Ishikawa (cell line): ENCODE measurements around the gene BMERB1.

Source experiments
- CEBPB ChIP-seq: IDR thresholded peaks from 2 replicates; pipeline ENCODE4 v1.6.1; 2012
- CREB1 ChIP-seq: IDR thresholded peaks from 2 replicates; pipeline ENCODE4 v1.6.1; 2012; ENCODE audit warnings: low read depth
- EGR1 ChIP-seq: IDR thresholded peaks from 2 replicates; pipeline ENCODE4 v1.6.1; 2012
- EP300 ChIP-seq: IDR thresholded peaks from 2 replicates; pipeline ENCODE4 v1.6.1; 2012; ENCODE audit warnings: borderline replicate concordance
- FOXM1 ChIP-seq: IDR thresholded peaks from 2 replicates; pipeline ENCODE4 v1.6.1; 2012; ENCODE audit warnings: low read depth, borderline replicate concordance
- NFIC ChIP-seq: IDR thresholded peaks from 2 replicates; pipeline ENCODE4 v1.6.1; 2012
- RAD21 ChIP-seq: IDR thresholded peaks from 2 replicates; pipeline ENCODE4 v1.6.1; 2012; ENCODE audit warnings: low read depth
- TAF1 ChIP-seq: IDR thresholded peaks from 2 replicates; pipeline ENCODE4 v1.6.1; 2012; ENCODE audit warnings: low read depth, mild to moderate bottlenecking
- TCF12 ChIP-seq: IDR thresholded peaks from 2 replicates; pipeline ENCODE4 v1.6.1; 2012; ENCODE audit warnings: low read depth
- TEAD4 ChIP-seq: IDR thresholded peaks from 2 replicates; pipeline ENCODE4 v1.6.1; 2012
- YY1 ChIP-seq: IDR thresholded peaks from 2 replicates; pipeline ENCODE4 v1.6.1; 2012; ENCODE audit warnings: low read depth
- ZBTB7A ChIP-seq: IDR thresholded peaks from 2 replicates; pipeline ENCODE4 v1.6.1; 2012; ENCODE audit warnings: low read depth
- TF ChIP-seq, protein P1 (sequence below): IDR thresholded peaks from 2 replicates; pipeline ENCODE4 v1.6.1; 2012; ENCODE audit warnings: low read depth, mild to moderate bottlenecking
- TF ChIP-seq, protein P2 (sequence below): IDR thresholded peaks from 2 replicates; pipeline ENCODE4 v1.6.1; 2012
- TF ChIP-seq, protein P3 (sequence below): IDR thresholded peaks from 2 replicates; pipeline ENCODE4 v1.6.1; 2012

BMERB1 gene

DNA sequence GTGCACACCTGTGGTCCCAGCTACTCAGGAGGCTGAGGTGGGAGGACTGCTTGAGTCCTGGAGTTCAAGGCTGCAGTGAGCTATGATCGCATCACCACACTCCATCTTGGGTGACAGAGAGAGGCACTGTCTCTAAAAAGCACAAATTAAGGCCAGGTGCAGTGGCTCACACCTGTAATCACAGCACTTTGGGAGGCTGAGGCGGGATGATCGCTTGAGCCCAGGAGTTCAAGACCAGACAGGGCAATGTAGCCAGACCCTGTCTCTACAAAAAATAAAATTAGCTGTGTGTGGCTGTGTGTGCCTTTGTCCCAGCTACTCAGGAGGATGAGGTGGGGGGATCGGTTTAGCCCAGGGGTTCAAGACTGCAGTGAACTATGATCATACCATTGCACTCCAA lies 81.6 kb downstream of the BMERB1 start:
- TF ChIP-seq EGR1 (no peak), TCF12 (no peak), FOXM1 (no peak), EP300 (no peak), YY1 (no peak), NFIC (no peak)
- TF ChIP-seq, protein P1, sequence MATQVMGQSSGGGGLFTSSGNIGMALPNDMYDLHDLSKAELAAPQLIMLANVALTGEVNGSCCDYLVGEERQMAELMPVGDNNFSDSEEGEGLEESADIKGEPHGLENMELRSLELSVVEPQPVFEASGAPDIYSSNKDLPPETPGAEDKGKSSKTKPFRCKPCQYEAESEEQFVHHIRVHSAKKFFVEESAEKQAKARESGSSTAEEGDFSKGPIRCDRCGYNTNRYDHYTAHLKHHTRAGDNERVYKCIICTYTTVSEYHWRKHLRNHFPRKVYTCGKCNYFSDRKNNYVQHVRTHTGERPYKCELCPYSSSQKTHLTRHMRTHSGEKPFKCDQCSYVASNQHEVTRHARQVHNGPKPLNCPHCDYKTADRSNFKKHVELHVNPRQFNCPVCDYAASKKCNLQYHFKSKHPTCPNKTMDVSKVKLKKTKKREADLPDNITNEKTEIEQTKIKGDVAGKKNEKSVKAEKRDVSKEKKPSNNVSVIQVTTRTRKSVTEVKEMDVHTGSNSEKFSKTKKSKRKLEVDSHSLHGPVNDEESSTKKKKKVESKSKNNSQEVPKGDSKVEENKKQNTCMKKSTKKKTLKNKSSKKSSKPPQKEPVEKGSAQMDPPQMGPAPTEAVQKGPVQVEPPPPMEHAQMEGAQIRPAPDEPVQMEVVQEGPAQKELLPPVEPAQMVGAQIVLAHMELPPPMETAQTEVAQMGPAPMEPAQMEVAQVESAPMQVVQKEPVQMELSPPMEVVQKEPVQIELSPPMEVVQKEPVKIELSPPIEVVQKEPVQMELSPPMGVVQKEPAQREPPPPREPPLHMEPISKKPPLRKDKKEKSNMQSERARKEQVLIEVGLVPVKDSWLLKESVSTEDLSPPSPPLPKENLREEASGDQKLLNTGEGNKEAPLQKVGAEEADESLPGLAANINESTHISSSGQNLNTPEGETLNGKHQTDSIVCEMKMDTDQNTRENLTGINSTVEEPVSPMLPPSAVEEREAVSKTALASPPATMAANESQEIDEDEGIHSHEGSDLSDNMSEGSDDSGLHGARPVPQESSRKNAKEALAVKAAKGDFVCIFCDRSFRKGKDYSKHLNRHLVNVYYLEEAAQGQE: no peak
- TF ChIP-seq, protein P2, sequence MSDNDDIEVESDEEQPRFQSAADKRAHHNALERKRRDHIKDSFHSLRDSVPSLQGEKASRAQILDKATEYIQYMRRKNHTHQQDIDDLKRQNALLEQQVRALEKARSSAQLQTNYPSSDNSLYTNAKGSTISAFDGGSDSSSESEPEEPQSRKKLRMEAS: no peak

DNA sequence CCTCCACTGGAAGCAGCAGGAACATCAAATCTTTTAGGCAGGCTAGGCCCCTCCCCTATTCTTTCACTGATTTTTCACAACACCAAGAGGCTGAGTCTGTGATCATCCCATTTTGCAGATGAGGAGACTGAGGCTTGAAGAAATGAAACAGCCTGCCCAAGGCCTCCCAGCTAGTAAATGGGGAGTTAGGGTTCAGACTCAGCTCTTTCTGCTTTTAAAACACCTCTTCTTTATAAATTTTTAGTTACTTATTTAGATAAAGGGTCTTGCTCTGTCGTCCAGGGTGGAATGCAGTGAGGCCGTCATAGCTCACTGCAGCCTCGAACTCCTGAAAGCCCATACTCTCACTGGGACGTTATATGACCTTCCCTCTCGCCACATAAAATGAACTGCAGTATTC lies 82.2 kb downstream of the BMERB1 start:
- TF ChIP-seq ZBTB7A (no peak), FOXM1 (no peak), EGR1 (no peak), CREB1 (no peak), TAF1 (no peak), EP300 (no peak), CEBPB (no peak)

DNA sequence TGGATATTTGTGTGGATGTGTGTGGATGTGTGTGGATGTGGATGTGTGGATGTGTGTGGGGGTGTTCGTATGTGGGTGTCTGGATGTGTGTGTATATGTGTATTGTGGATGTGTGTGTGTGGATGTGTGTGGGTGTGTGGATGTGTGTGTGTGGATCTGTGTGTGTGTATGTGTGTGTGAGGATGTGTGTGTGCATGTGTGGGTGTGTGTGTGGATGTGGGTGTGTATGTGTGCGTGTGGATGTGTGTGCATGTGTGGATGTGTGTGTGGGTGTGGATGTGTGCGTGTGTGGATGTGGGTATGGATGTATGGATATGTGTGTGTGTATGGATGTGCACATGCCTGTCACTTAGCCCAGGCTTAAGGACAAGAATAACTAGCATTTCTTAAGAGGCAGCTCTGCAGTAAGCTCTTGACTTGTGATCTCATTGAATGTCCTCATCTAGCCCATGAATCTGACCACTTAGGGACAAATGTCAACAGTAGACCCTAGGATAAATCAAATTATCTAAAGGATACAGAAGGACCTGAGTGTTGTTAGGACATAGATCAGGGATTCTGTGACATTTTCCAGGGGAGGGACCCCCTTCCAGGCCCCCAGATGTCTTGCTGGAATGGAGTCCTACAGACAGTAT lies 83.5 kb downstream of the BMERB1 start:
- TF ChIP-seq, protein P1: no peak
- no peak for TF ChIP-seq RAD21
- TF ChIP-seq NFIC: no peak
- TF ChIP-seq FOXM1: no peak
- no peak for TF ChIP-seq CEBPB
- no peak for TF ChIP-seq TAF1
- no peak for TF ChIP-seq YY1
- TF ChIP-seq CREB1: no peak

DNA sequence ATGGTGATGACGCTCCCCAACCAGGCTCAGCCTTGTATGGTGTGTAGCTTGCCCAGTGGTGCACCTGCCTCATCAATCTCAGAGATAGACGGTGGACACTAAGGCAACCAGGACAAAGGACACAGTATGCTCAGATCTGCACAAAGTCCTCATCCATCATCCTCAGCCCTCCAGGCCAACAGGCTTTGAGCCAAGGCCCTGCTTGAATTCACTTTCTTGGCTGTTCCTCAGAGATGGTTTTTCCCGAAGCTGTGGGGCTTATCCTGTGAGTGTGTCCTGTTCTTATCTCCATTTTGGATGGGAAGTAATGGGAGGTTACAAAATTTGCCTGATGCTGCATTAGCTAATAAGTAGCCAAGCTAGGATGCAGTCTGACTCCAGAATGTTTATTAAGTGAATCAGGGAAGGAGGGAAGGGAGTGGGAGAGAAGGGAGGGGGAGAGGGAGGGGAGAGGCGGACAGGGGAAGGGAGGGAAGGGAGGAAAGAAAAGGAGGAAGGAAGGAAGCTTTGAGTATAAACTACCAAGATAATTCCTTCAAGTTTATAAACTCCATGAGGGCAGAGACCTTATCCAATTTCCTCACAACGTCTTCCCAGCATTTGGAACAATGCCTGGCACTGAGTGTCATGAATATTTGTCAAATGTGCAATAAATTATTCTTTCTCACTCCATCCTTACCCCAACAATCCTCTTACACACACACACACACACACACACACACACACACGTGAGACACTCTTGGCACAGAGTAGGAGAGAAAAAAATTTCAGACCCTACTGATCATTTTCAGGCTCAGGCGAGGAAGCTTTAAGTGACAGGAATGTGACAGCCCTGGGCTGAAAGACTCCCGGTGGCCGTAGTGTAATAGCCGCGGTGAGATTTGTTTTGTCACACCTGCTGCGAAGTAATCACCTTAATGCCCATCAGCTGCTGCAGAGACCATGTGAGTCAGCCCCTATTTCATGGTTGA lies 84.3 kb downstream of the BMERB1 start:
- no peak for TF ChIP-seq TEAD4
- no peak for TF ChIP-seq CREB1
- no peak for TF ChIP-seq YY1
- TF ChIP-seq, protein P1: no peak
- TF ChIP-seq TAF1: no peak
- no peak for TF ChIP-seq ZBTB7A
- no peak for TF ChIP-seq EGR1
- TF ChIP-seq CEBPB: no peak
- TF ChIP-seq, protein P3, sequence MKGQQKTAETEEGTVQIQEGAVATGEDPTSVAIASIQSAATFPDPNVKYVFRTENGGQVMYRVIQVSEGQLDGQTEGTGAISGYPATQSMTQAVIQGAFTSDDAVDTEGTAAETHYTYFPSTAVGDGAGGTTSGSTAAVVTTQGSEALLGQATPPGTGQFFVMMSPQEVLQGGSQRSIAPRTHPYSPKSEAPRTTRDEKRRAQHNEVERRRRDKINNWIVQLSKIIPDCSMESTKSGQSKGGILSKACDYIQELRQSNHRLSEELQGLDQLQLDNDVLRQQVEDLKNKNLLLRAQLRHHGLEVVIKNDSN: no peak

DNA sequence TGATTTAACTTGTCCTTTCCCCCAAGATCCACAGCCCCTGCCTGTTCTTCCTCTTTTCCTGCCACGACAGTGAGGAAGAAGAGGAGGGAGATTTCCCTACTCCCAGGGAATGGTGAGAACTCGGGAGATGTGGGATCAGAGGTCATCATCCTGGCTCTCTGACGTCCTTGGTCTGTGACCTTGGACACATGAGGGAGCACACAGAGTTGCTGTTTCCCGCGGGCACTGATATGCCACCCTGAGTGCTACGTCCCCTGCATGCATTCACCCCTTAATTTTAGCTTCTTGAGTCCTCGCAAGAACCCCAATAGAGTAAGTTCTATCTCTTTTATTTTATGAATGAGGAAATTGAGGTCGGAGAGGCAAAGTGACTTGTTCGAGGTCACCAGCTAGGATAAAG lies 85.4 kb downstream of the BMERB1 start:
- TF ChIP-seq ZBTB7A: no peak
- no peak for TF ChIP-seq NFIC
- TF ChIP-seq TCF12: no peak
- no peak for TF ChIP-seq YY1
- no peak for TF ChIP-seq RAD21
- no peak for TF ChIP-seq EP300
- no peak for TF ChIP-seq TEAD4
- TF ChIP-seq, protein P1: no peak
- TF ChIP-seq CEBPB: no peak
- TF ChIP-seq, protein P2: no peak
